GM23338 (cell line): Measurements from ENCODE around the gene DNM2. TPM values are rescaled to one million over a fixed set of nuclear protein-coding genes. Genes with fewer than 3 reads are reported as not detected.

ENCODE experiments used
- ATAC-seq: fragments of 200-7000 bp; cut with Tn5 transposase; 3 replicates; pipeline ENCODE4 v1.9.1; 2020
- DNase-seq: peaks from one replicate; pipeline ENCODE4 v3.0.0-alpha.2; 2015; ENCODE audit warnings: low spot score
- H2AFZ ChIP-seq: fragments of 200-600 bp; sonication (generic); 2 replicates; pipeline ENCODE4 v1.8.0; 2016; ENCODE audit warnings: antibody characterized with exemption, mild to moderate bottlenecking, moderate library complexity
- H3F3A ChIP-seq: fragments of 200-600 bp; sonication (generic); replicated peaks from 2 replicates; pipeline ENCODE4 v1.8.0; 2017; ENCODE audit warnings: antibody characterized with exemption, mixed run types, low read depth
- H3K27ac ChIP-seq: fragments of 200-600 bp; sonication (generic); 2 replicates; pipeline ENCODE4 v1.6.1; 2016; ENCODE audit warnings: low read depth
- H3K27me3 ChIP-seq: fragments of 200-600 bp; sonication (generic); 2 replicates; pipeline ENCODE4 v1.8.0; 2016; ENCODE audit warnings: mild to moderate bottlenecking, mixed run types, moderate library complexity; ENCODE audit not compliant: insufficient read depth
- H3K36me3 ChIP-seq: fragments of 200-600 bp; sonication (generic); 2 replicates; pipeline ENCODE4 v1.8.0; 2016; ENCODE audit warnings: mild to moderate bottlenecking; ENCODE audit not compliant: insufficient read depth
- H3K4me1 ChIP-seq: fragments of 200-600 bp; sonication (generic); 2 replicates; pipeline ENCODE4 v1.8.0; 2016; ENCODE audit warnings: mild to moderate bottlenecking, moderate library complexity; ENCODE audit not compliant: insufficient read depth
- H3K4me2 ChIP-seq: fragments of 200-600 bp; sonication (generic); 2 replicates; pipeline ENCODE4 v1.7.1; 2017; ENCODE audit warnings: mixed run types
- H3K4me3 ChIP-seq: fragments of 200-600 bp; sonication (generic); 2 replicates; pipeline ENCODE4 v1.6.1; 2016; ENCODE audit warnings: mixed run types
- H3K79me2 ChIP-seq: fragments of 200-600 bp; sonication (generic); replicated peaks from 2 replicates; pipeline ENCODE4 v1.8.0; 2017; ENCODE audit warnings: mild to moderate bottlenecking; ENCODE audit not compliant: insufficient read depth
- H3K9me2 ChIP-seq: fragments of 200-600 bp; sonication (generic); 2 replicates; pipeline ENCODE4 v1.8.0; 2017; ENCODE audit not compliant: insufficient read depth
- H4K20me1 ChIP-seq: fragments of 200-600 bp; sonication (generic); replicated peaks from 2 replicates; pipeline ENCODE4 v1.8.0; 2017; ENCODE audit warnings: mild to moderate bottlenecking; ENCODE audit not compliant: insufficient read depth
- H3K27ac Mint-ChIP-seq: 2 replicates; pipeline ENCODE4 v1.8.0; 2020; ENCODE audit warnings: inconsistent platforms, mild to moderate bottlenecking, moderate library complexity, mixed read lengths
- H3K27me3 Mint-ChIP-seq: 3 replicates; pipeline ENCODE4 v1.8.0; 2022; ENCODE audit warnings: low read depth, mild to moderate bottlenecking, moderate library complexity, mixed read lengths, inconsistent platforms; ENCODE audit not compliant: insufficient read depth, poor library complexity
- H3K36me3 Mint-ChIP-seq: 3 replicates; pipeline ENCODE4 v1.8.0; 2021; ENCODE audit warnings: low read depth, mild to moderate bottlenecking, inconsistent platforms, moderate library complexity, mixed read lengths
- H3K4me1 Mint-ChIP-seq: 3 replicates; pipeline ENCODE4 v1.8.0; 2020; ENCODE audit warnings: mild to moderate bottlenecking, inconsistent platforms, mixed read lengths
- H3K4me3 Mint-ChIP-seq: 3 replicates; pipeline ENCODE4 v1.8.0; 2021; ENCODE audit warnings: moderate library complexity, mild to moderate bottlenecking, inconsistent platforms, mixed read lengths
- H3K9me3 Mint-ChIP-seq: 3 replicates; pipeline ENCODE4 v1.8.0; 2020; ENCODE audit warnings: moderate library complexity, mild to moderate bottlenecking, inconsistent platforms, mixed read lengths
- CREB1 ChIP-seq: fragments of 250-450 bp; sonication (Bioruptor Pico); IDR thresholded peaks from 2 replicates; pipeline ENCODE4 v1.5.0; 2020; ENCODE audit warnings: low read depth, mild to moderate bottlenecking, moderate library complexity
- EZH2 ChIP-seq: fragments of 200-600 bp; sonication (generic); IDR thresholded peaks from one replicate; pipeline ENCODE4 v1.8.0; 2017; ENCODE audit warnings: antibody characterized with exemption, mild to moderate bottlenecking, low read depth; ENCODE audit not compliant: unreplicated experiment
- EZH2phosphoT487 ChIP-seq: fragments of 200-600 bp; sonication (generic); IDR thresholded peaks from one replicate; pipeline ENCODE4 v1.8.1; 2018; ENCODE audit warnings: antibody characterized with exemption; ENCODE audit not compliant: unreplicated experiment
- JUNB ChIP-seq: IDR thresholded peaks from one replicate; pipeline ENCODE4 v1.6.1; 2016; ENCODE audit warnings: antibody characterized with exemption; ENCODE audit not compliant: unreplicated experiment
- NANOG ChIP-seq: IDR thresholded peaks from 2 replicates; pipeline ENCODE4 v1.6.1; 2016; ENCODE audit warnings: antibody characterized with exemption, borderline replicate concordance
- POLR2AphosphoS5 ChIP-seq: IDR thresholded peaks from 2 replicates; pipeline ENCODE4 v1.6.1; 2016; ENCODE audit warnings: antibody characterized with exemption, low read depth
- STAT1 ChIP-seq: IDR thresholded peaks from one replicate; pipeline ENCODE4 v1.6.1; 2016; ENCODE audit warnings: antibody characterized with exemption; ENCODE audit not compliant: unreplicated experiment
- ZNF114 ChIP-seq: fragments of 250-450 bp; sonication (Bioruptor Pico); IDR thresholded peaks from 2 replicates; pipeline ENCODE4 v1.5.0; 2020; ENCODE audit warnings: mild to moderate bottlenecking, moderate library complexity
- ZNF331 ChIP-seq: fragments of 250-450 bp; sonication (Bioruptor Pico); IDR thresholded peaks from 2 replicates; pipeline ENCODE4 v1.5.0; 2020; ENCODE audit warnings: low read depth, mild to moderate bottlenecking, moderate library complexity
- polyA plus RNA-seq: library from polyadenylated mRNA; unstranded; fragments of >200 nt; fragmentation: Nextera tagmentation; extraction: Ambion mirVana; gene quantifications from 2 replicates; pipeline ENCODE4 v1.2.1, GENCODE V29; 2016
- total RNA-seq: library from RNA; depleted of rRNA; stranded (reverse); fragments of >200 nt; shearing (Covaris generic); gene quantifications from 2 replicates; pipeline ENCODE4 v1.2.3, GENCODE V29; 2014
- TF ChIP-seq, protein P1 (sequence below): IDR thresholded peaks from 2 replicates; pipeline ENCODE4 v1.6.1; 2016; ENCODE audit warnings: antibody characterized with exemption
- TF ChIP-seq, protein P2 (sequence below), 2 experiments: fragments of 200-600 bp in 1 of 2; sonication (generic) in 1 of 2; conservative IDR thresholded peaks; 2 replicates each; pipeline versions ENCODE4 v1.5.1 to v1.6.1; 2016 to 2017; ENCODE audit warnings: antibody characterized with exemption in 2 of 2, low read depth in 2 of 2, mild to moderate bottlenecking in 2 of 2, moderate library complexity in 1 of 2
- TF ChIP-seq, protein P3 (sequence below): fragments of 250-450 bp; sonication (Bioruptor Pico); IDR thresholded peaks from 2 replicates; pipeline ENCODE4 v1.5.0; 2020; ENCODE audit warnings: mild to moderate bottlenecking, moderate library complexity
- TF ChIP-seq, protein P4 (sequence below): IDR thresholded peaks from one replicate; pipeline ENCODE4 v1.6.1; 2018; ENCODE audit warnings: antibody characterized with exemption; ENCODE audit not compliant: unreplicated experiment

The DNM2 gene
- total and polyA plus RNA-seq, 2 experiments from 2014 or later: 40.7 to 138 TPM

DNA sequence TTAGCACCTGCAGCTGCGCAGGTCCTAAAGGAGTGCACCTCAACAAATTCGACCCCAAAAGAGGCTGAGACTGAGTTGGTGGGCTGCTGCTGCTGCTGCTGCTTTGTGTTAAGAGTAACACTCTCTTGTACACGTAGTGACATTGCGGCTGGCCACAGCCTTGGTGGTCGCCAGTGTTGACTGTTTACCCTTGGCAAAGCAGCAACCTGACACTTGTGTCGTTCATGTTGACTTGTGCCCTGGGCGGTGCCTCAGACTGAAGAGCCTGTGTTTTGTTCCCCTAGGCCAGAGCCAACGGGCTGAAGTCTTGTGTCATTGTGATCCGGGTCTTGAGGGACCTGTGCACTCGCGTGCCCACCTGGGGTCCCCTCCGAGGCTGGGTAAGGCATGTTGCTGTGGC is 39.1 kb upstream of the DNM2 start:
- no peak for DNase-seq
- TF ChIP-seq STAT1: no peak
- no peak for TF ChIP-seq NANOG
- TF ChIP-seq, protein P1, sequence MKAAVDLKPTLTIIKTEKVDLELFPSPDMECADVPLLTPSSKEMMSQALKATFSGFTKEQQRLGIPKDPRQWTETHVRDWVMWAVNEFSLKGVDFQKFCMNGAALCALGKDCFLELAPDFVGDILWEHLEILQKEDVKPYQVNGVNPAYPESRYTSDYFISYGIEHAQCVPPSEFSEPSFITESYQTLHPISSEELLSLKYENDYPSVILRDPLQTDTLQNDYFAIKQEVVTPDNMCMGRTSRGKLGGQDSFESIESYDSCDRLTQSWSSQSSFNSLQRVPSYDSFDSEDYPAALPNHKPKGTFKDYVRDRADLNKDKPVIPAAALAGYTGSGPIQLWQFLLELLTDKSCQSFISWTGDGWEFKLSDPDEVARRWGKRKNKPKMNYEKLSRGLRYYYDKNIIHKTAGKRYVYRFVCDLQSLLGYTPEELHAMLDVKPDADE: no peak
- TF ChIP-seq, protein P2, sequence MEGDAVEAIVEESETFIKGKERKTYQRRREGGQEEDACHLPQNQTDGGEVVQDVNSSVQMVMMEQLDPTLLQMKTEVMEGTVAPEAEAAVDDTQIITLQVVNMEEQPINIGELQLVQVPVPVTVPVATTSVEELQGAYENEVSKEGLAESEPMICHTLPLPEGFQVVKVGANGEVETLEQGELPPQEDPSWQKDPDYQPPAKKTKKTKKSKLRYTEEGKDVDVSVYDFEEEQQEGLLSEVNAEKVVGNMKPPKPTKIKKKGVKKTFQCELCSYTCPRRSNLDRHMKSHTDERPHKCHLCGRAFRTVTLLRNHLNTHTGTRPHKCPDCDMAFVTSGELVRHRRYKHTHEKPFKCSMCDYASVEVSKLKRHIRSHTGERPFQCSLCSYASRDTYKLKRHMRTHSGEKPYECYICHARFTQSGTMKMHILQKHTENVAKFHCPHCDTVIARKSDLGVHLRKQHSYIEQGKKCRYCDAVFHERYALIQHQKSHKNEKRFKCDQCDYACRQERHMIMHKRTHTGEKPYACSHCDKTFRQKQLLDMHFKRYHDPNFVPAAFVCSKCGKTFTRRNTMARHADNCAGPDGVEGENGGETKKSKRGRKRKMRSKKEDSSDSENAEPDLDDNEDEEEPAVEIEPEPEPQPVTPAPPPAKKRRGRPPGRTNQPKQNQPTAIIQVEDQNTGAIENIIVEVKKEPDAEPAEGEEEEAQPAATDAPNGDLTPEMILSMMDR (conservative IDR thresholded peaks at IDR 0.05; ENCODE audit: low read depth in 2 of 2): no peak
- no peak for TF ChIP-seq EZH2
- TF ChIP-seq JUNB: no peak
- no peak for TF ChIP-seq EZH2phosphoT487
- no peak; the same call in 1 of the 2 replicates for TF ChIP-seq POLR2AphosphoS5
- no peak for TF ChIP-seq ZNF114
- TF ChIP-seq, protein P3, sequence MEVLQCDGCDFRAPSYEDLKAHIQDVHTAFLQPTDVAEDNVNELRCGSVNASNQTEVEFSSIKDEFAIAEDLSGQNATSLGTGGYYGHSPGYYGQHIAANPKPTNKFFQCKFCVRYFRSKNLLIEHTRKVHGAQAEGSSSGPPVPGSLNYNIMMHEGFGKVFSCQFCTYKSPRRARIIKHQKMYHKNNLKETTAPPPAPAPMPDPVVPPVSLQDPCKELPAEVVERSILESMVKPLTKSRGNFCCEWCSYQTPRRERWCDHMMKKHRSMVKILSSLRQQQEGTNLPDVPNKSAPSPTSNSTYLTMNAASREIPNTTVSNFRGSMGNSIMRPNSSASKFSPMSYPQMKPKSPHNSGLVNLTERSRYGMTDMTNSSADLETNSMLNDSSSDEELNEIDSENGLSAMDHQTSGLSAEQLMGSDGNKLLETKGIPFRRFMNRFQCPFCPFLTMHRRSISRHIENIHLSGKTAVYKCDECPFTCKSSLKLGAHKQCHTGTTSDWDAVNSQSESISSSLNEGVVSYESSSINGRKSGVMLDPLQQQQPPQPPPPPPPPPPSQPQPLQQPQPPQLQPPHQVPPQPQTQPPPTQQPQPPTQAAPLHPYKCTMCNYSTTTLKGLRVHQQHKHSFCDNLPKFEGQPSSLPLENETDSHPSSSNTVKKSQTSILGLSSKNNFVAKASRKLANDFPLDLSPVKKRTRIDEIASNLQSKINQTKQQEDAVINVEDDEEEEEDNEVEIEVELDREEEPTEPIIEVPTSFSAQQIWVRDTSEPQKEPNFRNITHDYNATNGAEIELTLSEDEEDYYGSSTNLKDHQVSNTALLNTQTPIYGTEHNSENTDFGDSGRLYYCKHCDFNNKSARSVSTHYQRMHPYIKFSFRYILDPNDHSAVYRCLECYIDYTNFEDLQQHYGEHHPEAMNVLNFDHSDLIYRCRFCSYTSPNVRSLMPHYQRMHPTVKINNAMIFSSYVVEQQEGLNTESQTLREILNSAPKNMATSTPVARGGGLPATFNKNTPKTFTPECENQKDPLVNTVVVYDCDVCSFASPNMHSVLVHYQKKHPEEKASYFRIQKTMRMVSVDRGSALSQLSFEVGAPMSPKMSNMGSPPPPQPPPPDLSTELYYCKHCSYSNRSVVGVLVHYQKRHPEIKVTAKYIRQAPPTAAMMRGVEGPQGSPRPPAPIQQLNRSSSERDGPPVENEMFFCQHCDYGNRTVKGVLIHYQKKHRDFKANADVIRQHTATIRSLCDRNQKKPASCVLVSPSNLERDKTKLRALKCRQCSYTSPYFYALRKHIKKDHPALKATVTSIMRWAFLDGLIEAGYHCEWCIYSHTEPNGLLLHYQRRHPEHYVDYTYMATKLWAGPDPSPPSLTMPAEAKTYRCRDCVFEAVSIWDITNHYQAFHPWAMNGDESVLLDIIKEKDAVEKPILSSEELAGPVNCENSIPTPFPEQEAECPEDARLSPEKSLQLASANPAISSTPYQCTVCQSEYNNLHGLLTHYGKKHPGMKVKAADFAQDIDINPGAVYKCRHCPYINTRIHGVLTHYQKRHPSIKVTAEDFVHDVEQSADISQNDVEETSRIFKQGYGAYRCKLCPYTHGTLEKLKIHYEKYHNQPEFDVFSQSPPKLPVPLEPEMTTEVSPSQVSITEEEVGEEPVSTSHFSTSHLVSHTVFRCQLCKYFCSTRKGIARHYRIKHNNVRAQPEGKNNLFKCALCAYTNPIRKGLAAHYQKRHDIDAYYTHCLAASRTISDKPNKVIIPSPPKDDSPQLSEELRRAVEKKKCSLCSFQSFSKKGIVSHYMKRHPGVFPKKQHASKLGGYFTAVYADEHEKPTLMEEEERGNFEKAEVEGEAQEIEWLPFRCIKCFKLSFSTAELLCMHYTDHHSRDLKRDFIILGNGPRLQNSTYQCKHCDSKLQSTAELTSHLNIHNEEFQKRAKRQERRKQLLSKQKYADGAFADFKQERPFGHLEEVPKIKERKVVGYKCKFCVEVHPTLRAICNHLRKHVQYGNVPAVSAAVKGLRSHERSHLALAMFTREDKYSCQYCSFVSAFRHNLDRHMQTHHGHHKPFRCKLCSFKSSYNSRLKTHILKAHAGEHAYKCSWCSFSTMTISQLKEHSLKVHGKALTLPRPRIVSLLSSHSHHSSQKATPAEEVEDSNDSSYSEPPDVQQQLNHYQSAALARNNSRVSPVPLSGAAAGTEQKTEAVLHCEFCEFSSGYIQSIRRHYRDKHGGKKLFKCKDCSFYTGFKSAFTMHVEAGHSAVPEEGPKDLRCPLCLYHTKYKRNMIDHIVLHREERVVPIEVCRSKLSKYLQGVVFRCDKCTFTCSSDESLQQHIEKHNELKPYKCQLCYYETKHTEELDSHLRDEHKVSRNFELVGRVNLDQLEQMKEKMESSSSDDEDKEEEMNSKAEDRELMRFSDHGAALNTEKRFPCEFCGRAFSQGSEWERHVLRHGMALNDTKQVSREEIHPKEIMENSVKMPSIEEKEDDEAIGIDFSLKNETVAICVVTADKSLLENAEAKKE (CRISPR knock-in tag): no peak
- TF ChIP-seq, protein P4, sequence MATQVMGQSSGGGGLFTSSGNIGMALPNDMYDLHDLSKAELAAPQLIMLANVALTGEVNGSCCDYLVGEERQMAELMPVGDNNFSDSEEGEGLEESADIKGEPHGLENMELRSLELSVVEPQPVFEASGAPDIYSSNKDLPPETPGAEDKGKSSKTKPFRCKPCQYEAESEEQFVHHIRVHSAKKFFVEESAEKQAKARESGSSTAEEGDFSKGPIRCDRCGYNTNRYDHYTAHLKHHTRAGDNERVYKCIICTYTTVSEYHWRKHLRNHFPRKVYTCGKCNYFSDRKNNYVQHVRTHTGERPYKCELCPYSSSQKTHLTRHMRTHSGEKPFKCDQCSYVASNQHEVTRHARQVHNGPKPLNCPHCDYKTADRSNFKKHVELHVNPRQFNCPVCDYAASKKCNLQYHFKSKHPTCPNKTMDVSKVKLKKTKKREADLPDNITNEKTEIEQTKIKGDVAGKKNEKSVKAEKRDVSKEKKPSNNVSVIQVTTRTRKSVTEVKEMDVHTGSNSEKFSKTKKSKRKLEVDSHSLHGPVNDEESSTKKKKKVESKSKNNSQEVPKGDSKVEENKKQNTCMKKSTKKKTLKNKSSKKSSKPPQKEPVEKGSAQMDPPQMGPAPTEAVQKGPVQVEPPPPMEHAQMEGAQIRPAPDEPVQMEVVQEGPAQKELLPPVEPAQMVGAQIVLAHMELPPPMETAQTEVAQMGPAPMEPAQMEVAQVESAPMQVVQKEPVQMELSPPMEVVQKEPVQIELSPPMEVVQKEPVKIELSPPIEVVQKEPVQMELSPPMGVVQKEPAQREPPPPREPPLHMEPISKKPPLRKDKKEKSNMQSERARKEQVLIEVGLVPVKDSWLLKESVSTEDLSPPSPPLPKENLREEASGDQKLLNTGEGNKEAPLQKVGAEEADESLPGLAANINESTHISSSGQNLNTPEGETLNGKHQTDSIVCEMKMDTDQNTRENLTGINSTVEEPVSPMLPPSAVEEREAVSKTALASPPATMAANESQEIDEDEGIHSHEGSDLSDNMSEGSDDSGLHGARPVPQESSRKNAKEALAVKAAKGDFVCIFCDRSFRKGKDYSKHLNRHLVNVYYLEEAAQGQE: no peak
- no peak for TF ChIP-seq ZNF331 (CRISPR knock-in tag)
- TF ChIP-seq CREB1 (CRISPR knock-in tag): no peak
- H3K36me3 ChIP-seq: peaks cover 89% of the 10 kb centered on the region
- H2AFZ ChIP-seq: no peak overlapping the region
- no peak overlapping the region for H3K27ac ChIP-seq
- peaks cover 79% of the 10 kb centered on the region for H3F3A ChIP-seq
- no peaks in the 10 kb centered on the region for H3K4me1 ChIP-seq
- Mint-ChIP-seq H3K27me3 (peaks cover 27% of the 10 kb centered on the region), H3K36me3 (peaks cover 100% of the 10 kb centered on the region), H3K27ac (no peak overlapping the region), H3K9me3 (peaks cover 2% of the 10 kb centered on the region; the same call in 1 of the 3 replicates), H3K4me3 (no peak overlapping the region), H3K4me1 (no peaks in the 10 kb centered on the region)
- H4K20me1 ChIP-seq: peaks cover 67% of the 10 kb centered on the region
- no peak overlapping the region for H3K4me2 ChIP-seq
- H3K4me3 ChIP-seq: no peak overlapping the region
- no peak for ATAC-seq
- H3K27me3 ChIP-seq: no peaks in the 10 kb centered on the region
- peaks cover 87% of the 10 kb centered on the region for H3K79me2 ChIP-seq
- no peaks in the 10 kb centered on the region for H3K9me2 ChIP-seq
